ENCODE measurements around the gene CENPF. TPM values are rescaled to one million over a fixed set of nuclear protein-coding genes. Genes with fewer than 3 reads are reported as not detected.

CENPF gene
- total and polyA plus RNA-seq, 2 of the 13 experiments (the other 11 are each of a cell fraction or from before 2014, with no cell fraction given), result 14.7 to 84.9 TPM

DNA sequence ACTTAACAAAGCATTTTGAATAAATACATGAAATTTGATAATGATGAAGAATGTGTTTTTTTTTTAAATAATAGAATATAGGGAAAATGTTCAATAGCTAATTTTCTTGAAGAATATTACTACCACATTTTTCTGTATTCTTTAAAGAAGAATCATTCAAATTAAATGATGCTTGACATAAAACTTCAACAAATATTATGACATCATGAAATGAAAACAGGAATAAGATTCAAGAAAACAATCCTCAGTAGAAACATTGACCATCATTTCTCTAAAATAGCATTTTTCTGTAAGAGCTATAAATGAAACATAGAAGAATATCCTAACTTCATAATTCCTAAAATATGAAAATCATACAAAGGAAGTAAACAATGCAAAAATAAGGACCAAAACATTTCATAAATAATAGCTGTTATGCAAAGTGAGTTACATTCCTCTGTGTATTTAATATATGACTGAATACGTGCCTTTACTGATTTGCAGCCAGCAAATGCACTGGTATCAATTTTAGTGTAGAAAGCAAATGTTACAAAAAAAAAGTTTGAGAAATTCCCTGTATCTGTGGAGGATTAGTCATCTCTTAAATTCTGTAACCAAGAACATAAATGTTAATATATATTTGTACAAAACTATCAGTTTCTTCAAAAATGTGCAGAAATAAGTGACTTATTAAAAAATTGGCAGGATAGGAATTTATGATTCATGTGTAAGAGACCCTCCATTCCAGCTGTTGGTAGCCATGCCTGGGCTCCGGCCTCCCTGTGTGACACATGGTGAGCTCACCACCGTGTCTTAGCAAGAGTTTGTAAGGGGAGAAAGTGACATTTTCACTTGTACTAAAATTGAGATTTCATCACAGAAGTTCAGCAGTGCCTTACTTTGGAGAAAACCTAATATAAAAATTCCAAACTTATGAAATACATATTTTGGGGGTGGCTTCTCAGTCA lies 36.6 kb upstream of the CENPF start:
- POLR2A ChIA-PET, result no interaction called here
- no peaks in the 10 kb centered on the region for H3K9me3 ChIP-seq (ENCODE audit: low read length)
- H3K79me2 ChIP-seq (ENCODE audit: insufficient read depth, low read length), result no peaks in the 10 kb centered on the region
- H3K36me3 ChIP-seq (replicated peaks in 1 of 2; ENCODE audit: control insufficient read depth in 1 of 2, insufficient read depth in 2 of 2, low read length in 2 of 2), result no peaks in the 10 kb centered on the region
- no peak for FAIRE-seq
- no peak overlapping the region for H3K9ac ChIP-seq (ENCODE audit: insufficient read depth, low read depth, low read length)
- CTCF ChIA-PET (ENCODE audit: low intra/inter-chr PET ratio, low total read pairs), result no interaction called here
- intact Hi-C loops (cut with micrococcal nuclease; ENCODE audit: unreplicated experiment) (no loop called here), in situ Hi-C loops (cut with HindIII; ENCODE audit: extremely low pct_ligation_motif_present, low pct_unique_long_range_greater_than_20kb) (loop anchor here (10.0 kb wide), 1 partner anchor 142 kb away; no protein-coding TSS in a partner anchor)
- H3K4me3 ChIP-seq (replicated peaks in 1 of 3; ENCODE audit: insufficient read depth in 1 of 3, low read depth in 2 of 3, low read length in 3 of 3), result no peak overlapping the region
- H2AFZ ChIP-seq (ENCODE audit: low read length), result no peak overlapping the region
- 7% methylated on average over 3 of the region's 3 CpGs for WGBS (ENCODE audit: low lambda C conversion rate)
- peak; percentile 27; the same call in 1 of the 2 replicates for TF ChIP-seq CREB1 (IDR thresholded peaks at IDR 0.05)
- no peak for TF ChIP-seq CREB1 (CRISPR knock-in tag; IDR thresholded peaks at IDR 0.05)
- peak; percentile 59 for TF ChIP-seq ATF7 (IDR thresholded peaks at IDR 0.05)
- TF ChIP-seq ATF7 (CRISPR knock-in tag; IDR thresholded peaks at IDR 0.05), result no peak
- TF ChIP-seq, protein P1, sequence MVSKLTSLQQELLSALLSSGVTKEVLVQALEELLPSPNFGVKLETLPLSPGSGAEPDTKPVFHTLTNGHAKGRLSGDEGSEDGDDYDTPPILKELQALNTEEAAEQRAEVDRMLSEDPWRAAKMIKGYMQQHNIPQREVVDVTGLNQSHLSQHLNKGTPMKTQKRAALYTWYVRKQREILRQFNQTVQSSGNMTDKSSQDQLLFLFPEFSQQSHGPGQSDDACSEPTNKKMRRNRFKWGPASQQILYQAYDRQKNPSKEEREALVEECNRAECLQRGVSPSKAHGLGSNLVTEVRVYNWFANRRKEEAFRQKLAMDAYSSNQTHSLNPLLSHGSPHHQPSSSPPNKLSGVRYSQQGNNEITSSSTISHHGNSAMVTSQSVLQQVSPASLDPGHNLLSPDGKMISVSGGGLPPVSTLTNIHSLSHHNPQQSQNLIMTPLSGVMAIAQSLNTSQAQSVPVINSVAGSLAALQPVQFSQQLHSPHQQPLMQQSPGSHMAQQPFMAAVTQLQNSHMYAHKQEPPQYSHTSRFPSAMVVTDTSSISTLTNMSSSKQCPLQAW (CRISPR knock-in tag; IDR thresholded peaks at IDR 0.05), result no peak
- BruUV-seq (replicated peaks), result no TSS peak
- no peak for DNase-seq (ENCODE audit: low spot score)
- H3K4me2 ChIP-seq (ENCODE audit: low read depth, low read length), result no peak overlapping the region
- H3K27me3 ChIP-seq (ENCODE audit: control insufficient read depth in 1 of 2, insufficient read depth in 2 of 2, low read length in 2 of 2), result peaks cover 0 to 6% of the 10 kb centered on the region in 2 experiments; a peak in 2 of 5 replicates
- no peak for ATAC-seq
- no peaks in the 10 kb centered on the region for H3K4me1 ChIP-seq (ENCODE audit: insufficient read depth, low read length)
- no peak overlapping the region for H3K27ac ChIP-seq (ENCODE audit: extremely low read length, insufficient read depth, low read length)
- no peaks in the 10 kb centered on the region for H4K20me1 ChIP-seq (ENCODE audit: insufficient read depth, low read length)

DNA sequence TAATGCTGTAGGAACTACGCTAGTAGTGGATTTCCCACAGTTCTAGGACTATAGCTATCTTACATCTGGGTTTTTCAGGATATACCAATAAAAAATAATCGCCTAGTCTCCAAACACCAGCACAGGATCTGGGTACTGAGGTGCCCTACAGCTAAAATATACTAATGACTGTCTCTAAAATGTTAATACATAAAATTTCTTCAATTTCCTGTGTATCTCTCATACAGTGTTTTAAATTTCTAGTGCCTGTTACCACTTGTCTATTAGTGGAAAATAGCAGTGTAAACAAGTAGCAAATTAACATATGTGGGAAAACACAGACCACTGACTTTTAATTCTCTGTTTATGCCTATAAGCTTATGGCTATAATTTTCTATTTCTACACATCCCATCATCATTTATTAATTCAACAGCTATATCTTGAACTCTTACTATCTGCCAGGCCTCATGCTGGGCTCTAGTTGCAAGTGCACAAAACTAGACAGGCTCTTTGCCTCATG lies 35.5 kb upstream of the CENPF start:
- Histone ChIP-seq H3K27ac (ENCODE audit: extremely low read length, insufficient read depth, low read length) (no peak overlapping the region), H3K27me3 (ENCODE audit: control insufficient read depth in 1 of 2, insufficient read depth in 2 of 2, low read length in 2 of 2) (peaks cover 0 to 9% of the 10 kb centered on the region in 2 experiments; a peak in 3 of 5 replicates), H4K20me1 (ENCODE audit: insufficient read depth, low read length) (no peaks in the 10 kb centered on the region), H2AFZ (ENCODE audit: low read length) (no peak overlapping the region), H3K36me3 (replicated peaks in 1 of 2; ENCODE audit: control insufficient read depth in 1 of 2, insufficient read depth in 2 of 2, low read length in 2 of 2) (no peaks in the 10 kb centered on the region), H3K4me3 (replicated peaks in 1 of 3; ENCODE audit: insufficient read depth in 1 of 3, low read depth in 2 of 3, low read length in 3 of 3) (no peak overlapping the region), H3K79me2 (ENCODE audit: insufficient read depth, low read length) (no peaks in the 10 kb centered on the region), H3K9me3 (ENCODE audit: low read length) (no peaks in the 10 kb centered on the region), H3K4me1 (ENCODE audit: insufficient read depth, low read length) (no peaks in the 10 kb centered on the region), H3K4me2 (ENCODE audit: low read depth, low read length) (no peak overlapping the region), H3K9ac (ENCODE audit: insufficient read depth, low read depth, low read length) (no peak overlapping the region)
- BruUV-seq (replicated peaks), result no TSS peak
- no peak for FAIRE-seq
- TF ChIP-seq ZNF12 (CRISPR knock-in tag; IDR thresholded peaks at IDR 0.05), result no peak
- no peak for TF ChIP-seq FOXC1 (CRISPR knock-in tag; IDR thresholded peaks at IDR 0.05; ENCODE audit: borderline replicate concordance)
- no peak for TF ChIP-seq FOXJ3 (CRISPR knock-in tag; IDR thresholded peaks at IDR 0.05; ENCODE audit: borderline replicate concordance)
- TF ChIP-seq SPEN (CRISPR knock-in tag; IDR thresholded peaks at IDR 0.05; ENCODE audit: low read depth), result no peak
- no peak for TF ChIP-seq YEATS4 (CRISPR knock-in tag; IDR thresholded peaks at IDR 0.05; ENCODE audit: borderline replicate concordance)
- TF ChIP-seq SETDB1 (CRISPR knock-in tag; IDR thresholded peaks at IDR 0.05; ENCODE audit: borderline replicate concordance), result no peak
- no peak for DNase-seq (ENCODE audit: low spot score)
- ChIA-PET CTCF (ENCODE audit: low intra/inter-chr PET ratio, low total read pairs) (no interaction called here), POLR2A (no interaction called here)
- 24% methylated on average over 2 of the region's 2 CpGs for WGBS (ENCODE audit: low lambda C conversion rate)
- no peak for ATAC-seq
- in situ Hi-C loops (cut with HindIII; ENCODE audit: extremely low pct_ligation_motif_present, low pct_unique_long_range_greater_than_20kb), result loop anchor here (10.0 kb wide), 1 partner anchor 143 kb away; no protein-coding TSS in a partner anchor
- intact Hi-C loops (cut with micrococcal nuclease; ENCODE audit: unreplicated experiment), result no loop called here
